ENCODE results near the gene SMIM1. TPM values are rescaled to one million over a fixed set of nuclear protein-coding genes. Genes with fewer than 3 reads are reported as not detected.

SMIM1 gene
- total RNA-seq, 4 donors from 2014 or later: 23.1 TPM; not detected in 3

- TF ChIP-seq EP300 (IDR thresholded peaks at IDR 0.05) (no peak), POLR2A (IDR thresholded peaks at IDR 0.05) (no peak), CTCF (IDR thresholded peaks at IDR 0.05) (no peak)
- 88 to 91% methylated on average over 15 of the region's 15 CpGs for WGBS, 2 donors
- Histone ChIP-seq H3K4me3 (no peak overlapping the region), H3K9me3 (no peaks in the 10 kb centered on the region), H3K27ac (no peak overlapping the region), H3K36me3 (peaks cover 0 to 96% (median 16%) of the 10 kb centered on the region in 3 donors), H3K27me3 (no peaks in the 10 kb centered on the region), H3K4me1 (no peaks in the 10 kb centered on the region)
- DNase-seq (ENCODE audit: low spot score in 2 of 2): no peak
These were observed 49.4 kb downstream of the SMIM1 start for GRCh38 chr1:3821908-3822307.

- Histone ChIP-seq H3K4me3 (no peak overlapping the region), H3K4me1 (no peaks in the 10 kb centered on the region), H3K36me3 (peaks cover 0 to 96% (median 17%) of the 10 kb centered on the region in 3 donors), H3K27me3 (no peaks in the 10 kb centered on the region), H3K27ac (no peak overlapping the region), H3K9me3 (no peaks in the 10 kb centered on the region)
- 84 to 85% methylated on average over 16 of the region's 16 CpGs for WGBS, 2 donors
- DNase-seq (ENCODE audit: low spot score in 2 of 2): no peak
- TF ChIP-seq POLR2A (IDR thresholded peaks at IDR 0.05) (no peak), CTCF (IDR thresholded peaks at IDR 0.05) (no peak), EP300 (IDR thresholded peaks at IDR 0.05) (no peak)
These were observed 49.9 kb downstream of the SMIM1 start for GRCh38 chr1:3822421-3822820.

- Histone ChIP-seq H3K9me3 (no peaks in the 10 kb centered on the region), H3K27ac (no peak overlapping the region), H3K4me3 (no peak overlapping the region), H3K36me3 (peaks cover 0 to 100% (median 25%) of the 10 kb centered on the region in 3 donors), H3K4me1 (no peaks in the 10 kb centered on the region), H3K27me3 (no peaks in the 10 kb centered on the region)
- DNase-seq (ENCODE audit: low spot score in 2 of 2): no peak
- WGBS, 2 donors: 80 to 86% methylated on average over 7 to 8 of the region's 8 CpGs
- TF ChIP-seq CTCF (IDR thresholded peaks at IDR 0.05): no peak
- no peak for TF ChIP-seq EP300 (IDR thresholded peaks at IDR 0.05)
- TF ChIP-seq POLR2A (IDR thresholded peaks at IDR 0.05): no peak
These were observed 52.1 kb downstream of the SMIM1 start for GRCh38 chr1:3824650-3825049.

GRCh38 chr1:3825356-3825755 lies 52.8 kb downstream of the SMIM1 start:
- H3K9me3 ChIP-seq: no peaks in the 10 kb centered on the region
- no peaks in the 10 kb centered on the region for H3K27me3 ChIP-seq
- no peak overlapping the region for H3K4me3 ChIP-seq
- 89% methylated on average over 15 of the region's 15 CpGs for WGBS, 2 donors
- TF ChIP-seq POLR2A (IDR thresholded peaks at IDR 0.05) (no peak), CTCF (IDR thresholded peaks at IDR 0.05) (no peak), EP300 (IDR thresholded peaks at IDR 0.05) (no peak)
- DNase-seq (ENCODE audit: low spot score in 2 of 2): no peak
- no peaks in the 10 kb centered on the region for H3K4me1 ChIP-seq
- peaks cover 0 to 100% (median 23%) of the 10 kb centered on the region in 3 donors for H3K36me3 ChIP-seq
- no peak overlapping the region for H3K27ac ChIP-seq

Small RNAs within 50 kb of the gene (small RNA-seq; reads per million reads assigned to genes)
- not detected for gene RF02197
- gene RN7SL574P: not detected

Other genes starting within 250 kb of the SMIM1 start
- gene MEGF6, start 161.2 kb upstream of the SMIM1 start, total RNA-seq: 10 to 100 TPM; 25.3 to 63.3 (median 42.8) TPM
- 10 to 100 TPM; 26.7 to 39.8 (median 34.7) TPM for gene TPRG1L, start 147.7 kb upstream of the SMIM1 start, total RNA-seq
- gene WRAP73, start 122.6 kb upstream of the SMIM1 start, total RNA-seq: 10 to 100 TPM; 11.1 to 17.1 (median 12.9) TPM
- under 1 TPM in 1 of 4 donors, not detected in 3; 0.30 TPM for gene TP73, start 120.2 kb upstream of the SMIM1 start, total RNA-seq
- gene CCDC27, start 20.3 kb upstream of the SMIM1 start, total RNA-seq: not detected
- 10 to 100 TPM; 40.8 to 46.3 (median 42.6) TPM for gene LRRC47, start 23.7 kb downstream of the SMIM1 start, total RNA-seq
- 10 to 100 TPM; 41.5 to 68.6 (median 48.0) TPM for gene CEP104, start 84.5 kb downstream of the SMIM1 start, total RNA-seq
- 10 to 100 TPM in 3 of 4 donors, 1 to 10 TPM in 1; 7.0 to 17.7 (median 15.2) TPM for gene DFFB, start 84.7 kb downstream of the SMIM1 start, total RNA-seq
- gene C1orf174, start 127.5 kb downstream of the SMIM1 start, total RNA-seq: 10 to 100 TPM; 18.2 to 24.6 (median 19.1) TPM

All from tibial nerve (tissue), 4 donors.